Naive thymus-derived CD8-positive, alpha-beta T cell (primary cell): ENCODE results near the gene ROBO1. TPM values are rescaled to one million over a fixed set of nuclear protein-coding genes. Genes with fewer than 3 reads are reported as not detected.

ENCODE experiments used
- ATAC-seq, 2 donors: fragments of 150-1000 bp; cut with Tn5 transposase in 1 of 2; sonication (Bioruptor Pico), chemical (Tn5 transposase) in 1 of 2; 1 replicate in 1 of 2; 2 replicates in 1 of 2; pipeline ENCODE4 v1.10.0; 2021; ENCODE audit warnings: mild to moderate bottlenecking in 2 of 2, moderate library complexity in 2 of 2
- POLR2A ChIA-PET: fragments of 350-600 bp; sonication (Branson Sonifier 250); formaldehyde crosslinking; loops from one replicate; lab custom pipeline; 2021; ENCODE audit warnings: antibody characterized with exemption; lab: Charles Lee
- DNase-seq, 10 donors: peaks; one replicate each; pipeline versions ENCODE4 v3.0.0 to v3.0.0-alpha.2; 2020 to 2022
- H3K27ac Mint-ChIP-seq, 10 donors: one replicate each; pipeline ENCODE4 v1.8.0; 2020 to 2022; ENCODE audit warnings: mild to moderate bottlenecking in 10 of 10, mixed read lengths in 10 of 10, moderate library complexity in 4 of 10, inconsistent platforms in 1 of 10
- H3K27me3 Mint-ChIP-seq, 5 donors: one replicate each; pipeline ENCODE4 v1.8.0; 2021 to 2022; ENCODE audit warnings: mixed read lengths in 5 of 5
- H3K36me3 Mint-ChIP-seq, 3 donors: one replicate each; pipeline ENCODE4 v1.8.0; 2020 to 2022; ENCODE audit warnings: mixed read lengths in 3 of 3, mild to moderate bottlenecking in 2 of 3, inconsistent platforms in 1 of 3
- H3K4me1 Mint-ChIP-seq, 4 donors: one replicate each; pipeline ENCODE4 v1.8.0; 2021 to 2022; ENCODE audit warnings: mixed read lengths in 4 of 4
- H3K4me3 Mint-ChIP-seq, 10 donors: one replicate each; pipeline ENCODE4 v1.8.0; 2020 to 2022; ENCODE audit warnings: mild to moderate bottlenecking in 10 of 10, mixed read lengths in 10 of 10, moderate library complexity in 6 of 10, inconsistent platforms in 1 of 10
- H3K9me3 Mint-ChIP-seq, 9 donors: one replicate each; pipeline ENCODE4 v1.8.0; 2020 to 2022; ENCODE audit warnings: mixed read lengths in 9 of 9, mild to moderate bottlenecking in 3 of 9, inconsistent platforms in 1 of 9, moderate library complexity in 1 of 9
- polyA plus RNA-seq, 3 donors: library from polyadenylated mRNA; unstranded; fragments of 300-500 nt; fragmentation: Illumina TruSeq; gene quantifications; one replicate each; pipeline ENCODE4 v1.2.3, GENCODE V29; 2021
- total RNA-seq, 8 experiments: library from RNA in 2 of 8; stranded (reverse) in 2 of 8; gene quantifications; one replicate each; pipeline ENCODE4 v1.2.3 and lab custom pipeline; 2021 to 2026

The ROBO1 gene
- total and polyA plus RNA-seq, 5 experiments from 2014 or later: 2.3 to 16.3 (median 12.5) TPM

DNA sequence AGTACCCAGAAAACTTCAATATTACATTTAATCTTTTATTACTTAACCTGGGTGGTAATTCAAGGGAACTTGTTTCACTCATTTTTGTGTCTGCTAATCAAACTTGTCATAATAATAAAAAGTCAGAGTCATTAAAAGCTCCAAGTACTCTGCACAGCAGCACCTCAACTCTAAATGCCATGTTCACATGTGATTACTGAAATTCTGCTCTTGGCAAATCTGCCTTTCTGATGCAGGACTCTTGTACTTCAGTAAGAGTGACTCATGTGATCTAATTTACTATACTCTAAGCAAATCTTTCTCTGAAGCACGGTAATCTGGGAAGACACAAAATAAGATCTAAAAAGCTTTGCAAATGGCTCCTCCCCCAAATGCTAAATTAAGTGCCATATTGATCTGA lies 6.4 kb downstream of the ROBO1 start:
- POLR2A ChIA-PET: no interaction called here
- H3K4me3 Mint-ChIP-seq: no peak overlapping the region
- no peaks in the 10 kb centered on the region for H3K4me1 Mint-ChIP-seq
- DNase-seq: no peak
- peaks cover 0 to 16% (median 6%) of the 10 kb centered on the region in 5 donors for H3K27me3 Mint-ChIP-seq
- H3K9me3 Mint-ChIP-seq: peaks cover 0 to 20% (median 8%) of the 10 kb centered on the region in 9 donors
- H3K36me3 Mint-ChIP-seq: peaks cover 0 to 7% (median 0%) of the 10 kb centered on the region in 3 donors
- ATAC-seq: no peak
- H3K27ac Mint-ChIP-seq: no peak overlapping the region

DNA sequence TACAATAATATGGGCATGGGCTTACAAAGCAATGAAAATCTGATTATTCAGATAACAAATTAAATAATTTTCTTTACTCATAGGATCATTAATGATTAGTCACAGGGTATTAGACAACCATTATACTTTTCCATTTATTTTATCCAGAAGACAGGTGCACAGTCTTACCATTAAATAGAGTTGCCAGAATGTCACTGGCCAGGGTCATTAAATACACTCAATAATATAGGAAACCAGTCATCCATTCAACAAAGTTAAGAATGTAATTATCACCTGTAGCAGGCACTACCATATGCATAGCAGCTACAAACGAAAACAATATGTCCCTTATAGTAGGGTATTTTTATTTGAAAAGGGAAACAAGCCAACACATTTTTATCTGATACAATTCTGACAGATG lies 16.1 kb downstream of the ROBO1 start:
- DNase-seq: no peak
- Mint-ChIP-seq H3K27ac (no peak overlapping the region), H3K9me3 (peaks cover 2 to 40% (median 10%) of the 10 kb centered on the region in 9 donors), H3K4me1 (no peaks in the 10 kb centered on the region), H3K36me3 (no peaks in the 10 kb centered on the region), H3K4me3 (no peak overlapping the region), H3K27me3 (no peaks in the 10 kb centered on the region)
- ATAC-seq: no peak
- POLR2A ChIA-PET: no interaction called here

GRCh38 chr3:79737530-79737929 lies 30.3 kb downstream of the ROBO1 start:
- no peaks in the 10 kb centered on the region for H3K27me3 Mint-ChIP-seq
- no peak overlapping the region for H3K27ac Mint-ChIP-seq
- POLR2A ChIA-PET: no interaction called here
- no peak for ATAC-seq
- peaks cover 9 to 45% (median 17%) of the 10 kb centered on the region in 9 donors for H3K9me3 Mint-ChIP-seq
- H3K4me3 Mint-ChIP-seq: no peak overlapping the region
- H3K36me3 Mint-ChIP-seq: peaks cover 0 to 4% (median 0%) of the 10 kb centered on the region in 3 donors
- DNase-seq: no peak
- no peaks in the 10 kb centered on the region for H3K4me1 Mint-ChIP-seq

GRCh38 chr3:79729096-79729495 lies 38.7 kb downstream of the ROBO1 start:
- H3K4me3 Mint-ChIP-seq: no peak overlapping the region
- no peaks in the 10 kb centered on the region for H3K36me3 Mint-ChIP-seq
- H3K27ac Mint-ChIP-seq: no peak overlapping the region
- POLR2A ChIA-PET: no interaction called here
- peaks cover 3 to 28% (median 12%) of the 10 kb centered on the region in 9 donors for H3K9me3 Mint-ChIP-seq
- H3K27me3 Mint-ChIP-seq: no peaks in the 10 kb centered on the region
- DNase-seq (no peak), ATAC-seq (no peak)
- H3K4me1 Mint-ChIP-seq: no peaks in the 10 kb centered on the region

GRCh38 chr3:79726786-79727185 lies 41.0 kb downstream of the ROBO1 start:
- Mint-ChIP-seq H3K36me3 (no peaks in the 10 kb centered on the region), H3K4me1 (no peaks in the 10 kb centered on the region), H3K9me3 (peaks cover 0 to 14% (median 4%) of the 10 kb centered on the region in 9 donors), H3K27me3 (no peaks in the 10 kb centered on the region), H3K27ac (no peak overlapping the region), H3K4me3 (no peak overlapping the region)
- POLR2A ChIA-PET: no interaction called here
- ATAC-seq: no peak
- no peak for DNase-seq

DNA sequence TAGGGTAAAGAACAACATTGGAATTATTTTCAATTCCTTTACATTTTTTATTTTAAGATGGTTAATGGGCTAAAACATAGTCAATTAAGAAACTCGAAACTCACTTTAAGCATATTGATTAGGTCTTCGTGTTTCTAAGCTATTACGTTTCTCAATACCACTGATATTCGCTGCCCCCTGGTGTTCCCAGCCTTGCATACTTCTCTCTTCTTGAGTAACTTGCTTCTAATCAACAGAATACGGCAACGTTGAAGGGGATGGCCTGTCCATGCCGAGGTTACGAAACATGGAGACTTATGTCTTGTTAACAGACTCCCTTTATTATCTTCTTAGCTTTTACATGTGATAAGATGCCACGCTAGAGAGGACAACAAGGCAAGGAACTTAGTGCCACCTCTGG lies 43.6 kb downstream of the ROBO1 start:
- Mint-ChIP-seq H3K4me1 (no peaks in the 10 kb centered on the region), H3K27ac (no peak overlapping the region), H3K27me3 (no peaks in the 10 kb centered on the region), H3K4me3 (no peak overlapping the region), H3K9me3 (peaks cover 0 to 15% (median 5%) of the 10 kb centered on the region in 9 donors), H3K36me3 (no peaks in the 10 kb centered on the region)
- DNase-seq (no peak), ATAC-seq (no peak)
- POLR2A ChIA-PET: no interaction called here

GRCh38 chr3:79690072-79690471 lies 77.7 kb downstream of the ROBO1 start:
- POLR2A ChIA-PET: no interaction called here
- ATAC-seq (no peak), DNase-seq (no peak)
- Mint-ChIP-seq H3K27ac (no peak overlapping the region), H3K4me1 (no peaks in the 10 kb centered on the region), H3K4me3 (no peak overlapping the region), H3K36me3 (no peaks in the 10 kb centered on the region), H3K9me3 (peaks cover 0 to 20% (median 6%) of the 10 kb centered on the region in 9 donors), H3K27me3 (no peaks in the 10 kb centered on the region)

- POLR2A ChIA-PET: no interaction called here
- peaks cover 0 to 21% (median 7%) of the 10 kb centered on the region in 9 donors for H3K9me3 Mint-ChIP-seq
Measured at GRCh38 chr3:79685108-79685507, 82.7 kb downstream of the ROBO1 start.

GRCh38 chr3:79684041-79684440 lies 83.8 kb downstream of the ROBO1 start:
- no peaks in the 10 kb centered on the region for H3K27me3 Mint-ChIP-seq
- H3K4me3 Mint-ChIP-seq: no peak overlapping the region
- H3K27ac Mint-ChIP-seq: no peak overlapping the region
- H3K4me1 Mint-ChIP-seq: no peaks in the 10 kb centered on the region
- ATAC-seq (no peak), DNase-seq (no peak)
- POLR2A ChIA-PET: no interaction called here
- peaks cover 0 to 20% (median 7%) of the 10 kb centered on the region in 9 donors for H3K9me3 Mint-ChIP-seq
- H3K36me3 Mint-ChIP-seq: no peaks in the 10 kb centered on the region

More at GRCh38 chr3:79685108-79685507, 82.7 kb downstream of the ROBO1 start:
- Mint-ChIP-seq H3K36me3 (no peaks in the 10 kb centered on the region), H3K4me3 (no peak overlapping the region), H3K27me3 (no peaks in the 10 kb centered on the region), H3K27ac (no peak overlapping the region), H3K4me1 (no peaks in the 10 kb centered on the region)
- DNase-seq (no peak), ATAC-seq (no peak)

GRCh38 chr3:79672731-79673130 lies 95.1 kb downstream of the ROBO1 start:
- H3K4me3 Mint-ChIP-seq: no peak overlapping the region
- ATAC-seq: no peak
- H3K9me3 Mint-ChIP-seq: peaks cover 0 to 25% (median 6%) of the 10 kb centered on the region in 9 donors
- DNase-seq: no peak
- POLR2A ChIA-PET: no interaction called here
- no peaks in the 10 kb centered on the region for H3K36me3 Mint-ChIP-seq
- no peaks in the 10 kb centered on the region for H3K27me3 Mint-ChIP-seq
- H3K4me1 Mint-ChIP-seq: no peaks in the 10 kb centered on the region
- no peak overlapping the region for H3K27ac Mint-ChIP-seq

DNA sequence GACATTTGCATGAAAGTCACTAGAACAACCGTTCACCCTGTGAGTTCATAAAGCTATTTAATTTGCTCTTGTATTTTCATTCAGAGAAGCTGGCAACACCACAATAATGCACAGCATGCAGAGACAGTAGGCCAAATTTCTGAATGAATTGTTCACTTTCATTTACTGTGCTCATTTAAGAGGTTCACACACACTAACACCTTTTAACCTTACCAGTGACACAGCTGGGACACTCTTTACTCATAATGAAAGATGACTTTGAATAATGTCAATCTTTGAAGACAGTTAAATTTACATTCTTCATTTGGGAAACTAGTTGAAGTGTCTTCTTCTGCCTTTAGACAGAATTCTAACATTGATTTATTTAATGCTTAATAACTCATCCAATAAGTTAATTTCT lies 95.7 kb downstream of the ROBO1 start:
- DNase-seq: no peak
- Mint-ChIP-seq H3K4me1 (no peaks in the 10 kb centered on the region), H3K9me3 (peaks cover 0 to 23% (median 6%) of the 10 kb centered on the region in 9 donors), H3K4me3 (no peak overlapping the region), H3K27ac (no peak overlapping the region), H3K36me3 (no peaks in the 10 kb centered on the region), H3K27me3 (no peaks in the 10 kb centered on the region)
- POLR2A ChIA-PET: no interaction called here
- ATAC-seq: no peak

DNA sequence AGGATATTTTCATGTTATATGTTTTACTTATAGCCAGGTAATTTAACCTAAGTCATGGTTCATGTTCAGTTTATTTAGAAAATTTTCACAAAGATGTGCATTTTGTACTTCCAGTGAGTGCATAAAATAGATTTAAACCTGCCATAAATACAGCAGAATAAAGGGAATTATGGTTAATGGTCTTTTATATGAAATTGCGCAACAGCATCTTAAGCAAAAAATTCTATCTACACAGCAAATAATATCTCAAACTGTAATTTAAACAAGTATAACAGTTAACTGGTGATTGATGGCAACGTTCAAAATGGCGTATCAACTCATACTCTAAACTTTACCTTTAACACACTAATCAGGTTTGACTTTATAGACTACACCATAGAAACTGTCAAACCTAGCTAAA lies 97.6 kb downstream of the ROBO1 start:
- Mint-ChIP-seq H3K27ac (no peak overlapping the region), H3K36me3 (no peaks in the 10 kb centered on the region), H3K4me1 (no peaks in the 10 kb centered on the region), H3K4me3 (no peak overlapping the region), H3K27me3 (no peaks in the 10 kb centered on the region), H3K9me3 (peaks cover 0 to 23% (median 6%) of the 10 kb centered on the region in 9 donors)
- DNase-seq (no peak), ATAC-seq (no peak)
- POLR2A ChIA-PET: no interaction called here

DNA sequence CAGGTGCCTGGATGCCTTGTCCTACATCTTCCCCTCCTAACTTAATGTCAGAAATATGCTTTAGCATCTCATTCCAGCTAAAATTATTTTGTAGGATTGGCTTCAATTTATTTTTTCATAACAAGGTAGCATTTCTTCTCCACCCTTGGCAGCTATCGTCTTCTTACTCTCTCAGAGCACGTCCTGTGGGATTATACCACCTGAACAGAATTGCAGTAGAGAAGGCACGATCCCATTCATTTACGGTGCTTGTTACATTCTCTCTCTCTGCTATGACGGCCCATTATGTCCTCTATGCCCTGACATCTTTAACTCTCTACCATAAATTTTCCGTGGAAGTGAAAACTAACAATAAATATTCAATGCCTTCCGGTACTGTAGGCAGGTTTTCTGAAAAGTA lies 103.3 kb downstream of the ROBO1 start:
- H3K9me3 Mint-ChIP-seq: peaks cover 0 to 27% (median 12%) of the 10 kb centered on the region in 9 donors
- H3K4me1 Mint-ChIP-seq: no peaks in the 10 kb centered on the region
- H3K36me3 Mint-ChIP-seq: no peaks in the 10 kb centered on the region
- ATAC-seq (no peak), DNase-seq (no peak)
- no peaks in the 10 kb centered on the region for H3K27me3 Mint-ChIP-seq
- POLR2A ChIA-PET: no interaction called here
- no peak overlapping the region for H3K4me3 Mint-ChIP-seq
- no peak overlapping the region for H3K27ac Mint-ChIP-seq

DNA sequence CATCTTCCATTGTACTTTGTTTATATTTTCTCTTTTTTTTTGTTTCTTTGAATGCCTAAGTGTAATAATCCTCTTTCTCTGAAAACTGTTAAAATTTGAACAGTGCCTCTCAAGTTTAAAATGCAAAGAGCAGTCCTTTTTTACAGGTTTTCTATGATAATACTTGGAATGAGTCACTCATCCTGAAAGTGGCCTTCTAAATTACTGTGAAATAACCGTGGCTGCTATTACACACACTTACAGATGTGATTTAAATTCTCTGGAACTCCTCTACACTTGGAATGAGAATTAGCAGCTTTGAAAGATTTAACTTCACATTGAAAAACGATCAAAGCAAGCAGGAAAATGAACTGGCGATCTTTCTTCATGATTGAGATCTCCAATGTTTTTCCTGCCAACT lies 105.9 kb downstream of the ROBO1 start:
- Mint-ChIP-seq H3K9me3 (peaks cover 0 to 23% (median 10%) of the 10 kb centered on the region in 9 donors), H3K27ac (no peak overlapping the region), H3K27me3 (no peaks in the 10 kb centered on the region), H3K4me3 (no peak overlapping the region), H3K4me1 (no peaks in the 10 kb centered on the region), H3K36me3 (no peaks in the 10 kb centered on the region)
- DNase-seq (no peak), ATAC-seq (no peak)
- POLR2A ChIA-PET: no interaction called here
